EL (cell line): ENCODE measurements around the gene PSG4.
"Not testable (repeated sequence)": the region's sequence is repeated elsewhere in the genome, so short reads cannot be mapped to it uniquely, and the experiment has no call there.

Experiments
- DNase-seq: peaks from one replicate; pipeline ENCODE4 v3.0.0-alpha.2; 2016

The PSG4 gene

GRCh38 chr19:43205471-43206105 is at the start of gene PSG4:
TSS of gene PSG4 (minus strand) at chr19:43205638. CDS start at chr19:43205536, 102 bp downstream.
- DNase-seq, result not testable (repeated sequence)

GRCh38 chr19:43251428-43251827 is 46.0 kb upstream of the PSG4 start:
- not testable (repeated sequence) for DNase-seq

GRCh38 chr19:43250296-43250695 is 44.9 kb upstream of the PSG4 start:
- not testable (repeated sequence) for DNase-seq

- peak; percentile 27 for DNase-seq
Observed at GRCh38 chr19:43248635-43249002, 43.2 kb upstream of the PSG4 start.

GRCh38 chr19:43247243-43247880 is 41.9 kb upstream of the PSG4 start:
- not testable (repeated sequence) for DNase-seq

GRCh38 chr19:43245848-43246247 is 40.4 kb upstream of the PSG4 start:
- not testable (repeated sequence) for DNase-seq

- DNase-seq, result not testable (repeated sequence)
Observed at GRCh38 chr19:43242211-43242610, 36.8 kb upstream of the PSG4 start.

- not testable (repeated sequence) for DNase-seq
Observed at GRCh38 chr19:43238213-43238612, 32.8 kb upstream of the PSG4 start.

GRCh38 chr19:43235686-43236085 is 30.2 kb upstream of the PSG4 start:
- DNase-seq, result peak; percentile 50

- DNase-seq, result peak; percentile 41
Observed at GRCh38 chr19:43229315-43229714, 23.9 kb upstream of the PSG4 start.

GRCh38 chr19:43228730-43229129 is 23.3 kb upstream of the PSG4 start:
- not testable (repeated sequence) for DNase-seq

- not testable (repeated sequence) for DNase-seq
Observed at GRCh38 chr19:43226986-43227385, 21.5 kb upstream of the PSG4 start.

- DNase-seq, result peak; percentile 21
Observed at GRCh38 chr19:43224855-43225253, 19.4 kb upstream of the PSG4 start.

GRCh38 chr19:43224201-43224854 is 18.9 kb upstream of the PSG4 start:
- DNase-seq, result peak; percentile 92

- DNase-seq, result not testable (repeated sequence)
Observed at GRCh38 chr19:43221891-43222290, 16.5 kb upstream of the PSG4 start.

- peak; percentile 31 for DNase-seq
Observed at GRCh38 chr19:43219136-43219535, 13.7 kb upstream of the PSG4 start.

GRCh38 chr19:43215881-43216280 is 10.4 kb upstream of the PSG4 start:
- DNase-seq, result not testable (repeated sequence)

- no peak for DNase-seq
Observed at GRCh38 chr19:43207991-43208390, 2.6 kb upstream of the PSG4 start.

- not testable (repeated sequence) for DNase-seq
Observed at GRCh38 chr19:43207174-43207573, 1.7 kb upstream of the PSG4 start.

- DNase-seq, result not testable (repeated sequence)
Observed at GRCh38 chr19:43203611-43204010, 1.8 kb downstream of the PSG4 start.

GRCh38 chr19:43201891-43202290 is 3.5 kb downstream of the PSG4 start:
- DNase-seq, result peak; percentile 27

- DNase-seq, result peak; percentile 89
Observed at GRCh38 chr19:43201337-43201801, 4.1 kb downstream of the PSG4 start.

GRCh38 chr19:43198686-43199419 is 6.6 kb downstream of the PSG4 start:
- peak; percentile 25 for DNase-seq
